ENCODE results near the gene C16orf96. TPM values are rescaled to one million over a fixed set of nuclear protein-coding genes. Genes with fewer than 3 reads are reported as not detected.
A peak's percentile ranks its signal among the peaks of the same experiment; 100 is the strongest.

The C16orf96 gene
- not detected in 2 replicates for total RNA-seq

GRCh38 chr16:4556112-4556511, at the start of gene C16orf96:
TSS of gene C16orf96 (plus strand) at chr16:4556340. CDS start at chr16:4556490, 150 bp downstream.
- TF ChIP-seq CTCF (IDR thresholded peaks at IDR 0.05; ENCODE audit: insufficient read depth, low read length, severe bottlenecking): no peak
- no peaks in the 10 kb centered on the region for H3K36me3 ChIP-seq (ENCODE audit: control insufficient read depth, insufficient read depth, low read length)
- no peak within 1 kb of the TSS for H3K4me3 ChIP-seq (ENCODE audit: low read depth, low read length)
- FAIRE-seq (no peak), DNase-seq (ENCODE audit: low read depth) (no peak)
- peaks cover 5% of the 10 kb centered on the region for H3K27me3 ChIP-seq (ENCODE audit: control insufficient read depth, insufficient read depth, low read length)

GRCh38 chr16:4506450-4506849, 49.7 kb upstream of the C16orf96 start:
- peak; percentile 75 for DNase-seq (ENCODE audit: low read depth)
- peak; percentile 23 for FAIRE-seq
- Histone ChIP-seq H3K27me3 (ENCODE audit: control insufficient read depth, insufficient read depth, low read length) (no peaks in the 10 kb centered on the region), H3K4me3 (ENCODE audit: low read depth, low read length) (no peak overlapping the region), H3K36me3 (ENCODE audit: control insufficient read depth, insufficient read depth, low read length) (peaks cover 31% of the 10 kb centered on the region)
- TF ChIP-seq CTCF (IDR thresholded peaks at IDR 0.05; ENCODE audit: insufficient read depth, low read length, severe bottlenecking): peak; percentile 92

- DNase-seq (ENCODE audit: low read depth): no peak
- H3K36me3 ChIP-seq (ENCODE audit: control insufficient read depth, insufficient read depth, low read length): peaks cover 38% of the 10 kb centered on the region
Measured at GRCh38 chr16:4507588-4508345, 48.4 kb upstream of the C16orf96 start.

GRCh38 chr16:4508806-4509205, 47.3 kb upstream of the C16orf96 start:
- no peak for DNase-seq (ENCODE audit: low read depth)
- no peak for FAIRE-seq
- H3K36me3 ChIP-seq (ENCODE audit: control insufficient read depth, insufficient read depth, low read length): peaks cover 43% of the 10 kb centered on the region
- TF ChIP-seq CTCF (IDR thresholded peaks at IDR 0.05; ENCODE audit: insufficient read depth, low read length, severe bottlenecking): no peak
- H3K4me3 ChIP-seq (ENCODE audit: low read depth, low read length): no peak overlapping the region
- H3K27me3 ChIP-seq (ENCODE audit: control insufficient read depth, insufficient read depth, low read length): no peaks in the 10 kb centered on the region

More at GRCh38 chr16:4507588-4508345, 48.4 kb upstream of the C16orf96 start:
- no peak for FAIRE-seq
- Histone ChIP-seq H3K27me3 (ENCODE audit: control insufficient read depth, insufficient read depth, low read length) (no peaks in the 10 kb centered on the region), H3K4me3 (ENCODE audit: low read depth, low read length) (no peak overlapping the region)
- TF ChIP-seq CTCF (IDR thresholded peaks at IDR 0.05; ENCODE audit: insufficient read depth, low read length, severe bottlenecking): no peak

GRCh38 chr16:4509420-4509819, 46.7 kb upstream of the C16orf96 start:
- no peak for DNase-seq (ENCODE audit: low read depth)
- TF ChIP-seq CTCF (IDR thresholded peaks at IDR 0.05; ENCODE audit: insufficient read depth, low read length, severe bottlenecking): no peak
- Histone ChIP-seq H3K27me3 (ENCODE audit: control insufficient read depth, insufficient read depth, low read length) (no peaks in the 10 kb centered on the region), H3K36me3 (ENCODE audit: control insufficient read depth, insufficient read depth, low read length) (peaks cover 43% of the 10 kb centered on the region), H3K4me3 (ENCODE audit: low read depth, low read length) (no peak overlapping the region)
- no peak for FAIRE-seq

DNA sequence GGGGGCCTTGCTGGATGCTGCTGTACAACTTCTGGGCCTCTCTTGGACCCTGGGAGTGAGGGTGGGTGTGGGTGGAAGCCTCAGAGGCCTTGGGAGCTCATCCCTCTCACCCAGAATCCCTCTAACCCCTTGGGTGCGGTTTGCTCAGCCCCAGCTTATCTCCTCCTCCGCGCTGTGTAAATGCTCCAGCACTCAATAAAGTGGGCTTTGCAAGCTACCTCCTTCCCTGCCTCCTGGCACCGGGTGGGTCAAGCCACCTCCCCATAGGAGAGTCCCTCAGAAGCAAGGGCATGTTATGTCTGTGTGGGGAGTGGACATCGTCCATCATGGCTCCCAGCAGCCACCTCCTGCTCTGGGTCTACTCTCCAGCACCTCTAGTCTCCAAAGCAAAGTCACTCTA, 46.0 kb upstream of the C16orf96 start:
- peaks cover 42% of the 10 kb centered on the region for H3K36me3 ChIP-seq (ENCODE audit: control insufficient read depth, insufficient read depth, low read length)
- FAIRE-seq (no peak), DNase-seq (ENCODE audit: low read depth) (no peak)
- TF ChIP-seq CTCF (IDR thresholded peaks at IDR 0.05; ENCODE audit: insufficient read depth, low read length, severe bottlenecking): no peak
- no peak overlapping the region for H3K4me3 ChIP-seq (ENCODE audit: low read depth, low read length)
- H3K27me3 ChIP-seq (ENCODE audit: control insufficient read depth, insufficient read depth, low read length): no peaks in the 10 kb centered on the region

Measured in bronchial epithelial cell (primary cell).